ENCODE results near the gene CEACAM7.

CEACAM7 gene

GRCh38 chr19:41638641-41639081 is 49.4 kb downstream of the CEACAM7 start:
- H3K27ac ChIP-seq (ENCODE audit: low read depth, low read length), result no peak overlapping the region
- H3K9me3 ChIP-seq (ENCODE audit: insufficient read depth, low read depth, low read length), result peaks cover 17% of the 10 kb centered on the region
- no peak overlapping the region for H3K4me3 ChIP-seq (ENCODE audit: low read depth, low read length)
- H4K8ac ChIP-seq (ENCODE audit: low read depth, low read length), result no peak overlapping the region
- H3K4me2 ChIP-seq (ENCODE audit: low read length), result no peak overlapping the region
- no peaks in the 10 kb centered on the region for H3K4me1 ChIP-seq (ENCODE audit: control insufficient read depth in 1 of 2, insufficient read depth in 2 of 2, low read length in 2 of 2)
- H4K12ac ChIP-seq (ENCODE audit: low read depth, low read length), result no peak overlapping the region
- no peak overlapping the region for H2BK12ac ChIP-seq (ENCODE audit: low read length)
- no peak overlapping the region for H2AK5ac ChIP-seq (ENCODE audit: low read length)
- no peak overlapping the region for H3K9ac ChIP-seq (ENCODE audit: low read length)
- WGBS (ENCODE audit: extremely low coverage, insufficient coverage, insufficient read length), result no CpG with 5 or more reads among the region's 6 CpGs
- no peaks in the 10 kb centered on the region for H3K36me3 ChIP-seq (ENCODE audit: control insufficient read depth in 1 of 2, insufficient read depth in 2 of 2, low read length in 2 of 2)
- no peak overlapping the region for H3K14ac ChIP-seq (ENCODE audit: low read length)
- no peak overlapping the region for H4K91ac ChIP-seq (ENCODE audit: low read depth, low read length)
- no peak overlapping the region for H2BK120ac ChIP-seq (ENCODE audit: insufficient read depth, low read length, poor library complexity)
- H3K18ac ChIP-seq (ENCODE audit: low read length), result no peak overlapping the region
- no peak overlapping the region for H3K4ac ChIP-seq (ENCODE audit: low read depth, low read length)
- H3K79me2 ChIP-seq (ENCODE audit: control insufficient read depth, insufficient read depth, low read length, poor library complexity), result no peaks in the 10 kb centered on the region
- H3K27me3 ChIP-seq (ENCODE audit: insufficient read depth, low read length), result no peaks in the 10 kb centered on the region
- no peak overlapping the region for H3K23ac ChIP-seq (ENCODE audit: low read length)
- H3K79me1 ChIP-seq (ENCODE audit: low read length), result no peaks in the 10 kb centered on the region
- H2BK5ac ChIP-seq (ENCODE audit: low read depth, low read length, poor library complexity), result no peak overlapping the region
- no peak for DNase-seq
- H2AFZ ChIP-seq (ENCODE audit: insufficient read depth, low read length, poor library complexity), result no peak overlapping the region

GRCh38 chr19:41637484-41637883 is 50.6 kb downstream of the CEACAM7 start:
- Histone ChIP-seq H2BK12ac (ENCODE audit: low read length) (no peak overlapping the region), H3K4me3 (ENCODE audit: low read depth, low read length) (no peak overlapping the region), H3K36me3 (ENCODE audit: control insufficient read depth in 1 of 2, insufficient read depth in 2 of 2, low read length in 2 of 2) (no peaks in the 10 kb centered on the region), H3K27ac (ENCODE audit: low read depth, low read length) (no peak overlapping the region), H3K79me2 (ENCODE audit: control insufficient read depth, insufficient read depth, low read length, poor library complexity) (no peaks in the 10 kb centered on the region), H4K91ac (ENCODE audit: low read depth, low read length) (no peak overlapping the region), H2AK5ac (ENCODE audit: low read length) (no peak overlapping the region), H4K8ac (ENCODE audit: low read depth, low read length) (no peak overlapping the region), H3K18ac (ENCODE audit: low read length) (no peak overlapping the region), H2BK120ac (ENCODE audit: insufficient read depth, low read length, poor library complexity) (no peak overlapping the region), H3K9me3 (ENCODE audit: insufficient read depth, low read depth, low read length) (peaks cover 20% of the 10 kb centered on the region), H3K23ac (ENCODE audit: low read length) (no peak overlapping the region), H4K12ac (ENCODE audit: low read depth, low read length) (no peak overlapping the region), H2BK5ac (ENCODE audit: low read depth, low read length, poor library complexity) (no peak overlapping the region), H3K79me1 (ENCODE audit: low read length) (no peaks in the 10 kb centered on the region), H3K27me3 (ENCODE audit: insufficient read depth, low read length) (no peaks in the 10 kb centered on the region), H3K4ac (ENCODE audit: low read depth, low read length) (no peak overlapping the region), H3K9ac (ENCODE audit: low read length) (no peak overlapping the region), H3K14ac (ENCODE audit: low read length) (no peak overlapping the region), H3K4me1 (ENCODE audit: control insufficient read depth in 1 of 2, insufficient read depth in 2 of 2, low read length in 2 of 2) (no peaks in the 10 kb centered on the region), H3K4me2 (ENCODE audit: low read length) (no peak overlapping the region), H2AFZ (ENCODE audit: insufficient read depth, low read length, poor library complexity) (no peak overlapping the region)
- DNase-seq, result no peak
- no CpG with 5 or more reads among the region's 2 CpGs for WGBS (ENCODE audit: extremely low coverage, insufficient coverage, insufficient read length)

GRCh38 chr19:41627966-41628675 is 59.9 kb downstream of the CEACAM7 start:
- Histone ChIP-seq H3K4me1 (ENCODE audit: control insufficient read depth in 1 of 2, insufficient read depth in 2 of 2, low read length in 2 of 2) (no peaks in the 10 kb centered on the region), H3K18ac (ENCODE audit: low read length) (no peak overlapping the region), H2AK5ac (ENCODE audit: low read length) (no peak overlapping the region), H3K79me2 (ENCODE audit: control insufficient read depth, insufficient read depth, low read length, poor library complexity) (no peaks in the 10 kb centered on the region), H3K4ac (ENCODE audit: low read depth, low read length) (no peak overlapping the region), H3K9me3 (ENCODE audit: insufficient read depth, low read depth, low read length) (peaks cover 46% of the 10 kb centered on the region), H3K36me3 (ENCODE audit: control insufficient read depth in 1 of 2, insufficient read depth in 2 of 2, low read length in 2 of 2) (no peaks in the 10 kb centered on the region), H3K79me1 (ENCODE audit: low read length) (no peaks in the 10 kb centered on the region), H2AFZ (ENCODE audit: insufficient read depth, low read length, poor library complexity) (no peak overlapping the region), H3K9ac (ENCODE audit: low read length) (no peak overlapping the region), H3K27me3 (ENCODE audit: insufficient read depth, low read length) (no peaks in the 10 kb centered on the region), H4K8ac (ENCODE audit: low read depth, low read length) (no peak overlapping the region), H4K91ac (ENCODE audit: low read depth, low read length) (no peak overlapping the region), H2BK12ac (ENCODE audit: low read length) (no peak overlapping the region), H3K14ac (ENCODE audit: low read length) (no peak overlapping the region), H3K23ac (ENCODE audit: low read length) (no peak overlapping the region), H2BK120ac (ENCODE audit: insufficient read depth, low read length, poor library complexity) (no peak overlapping the region), H4K12ac (ENCODE audit: low read depth, low read length) (no peak overlapping the region), H3K4me3 (ENCODE audit: low read depth, low read length) (no peak overlapping the region), H3K27ac (ENCODE audit: low read depth, low read length) (no peak overlapping the region), H2BK5ac (ENCODE audit: low read depth, low read length, poor library complexity) (no peak overlapping the region), H3K4me2 (ENCODE audit: low read length) (no peak overlapping the region)
- WGBS (ENCODE audit: extremely low coverage, insufficient coverage, insufficient read length), result no CpG with 5 or more reads among the region's 8 CpGs
- no peak for DNase-seq

- Histone ChIP-seq H2BK12ac (ENCODE audit: low read length) (no peak within 1 kb of the TSS), H3K4me3 (ENCODE audit: low read depth, low read length) (no peak within 1 kb of the TSS), H3K9ac (ENCODE audit: low read length) (no peak within 1 kb of the TSS), H2BK120ac (ENCODE audit: insufficient read depth, low read length, poor library complexity) (no peak within 1 kb of the TSS), H3K36me3 (ENCODE audit: control insufficient read depth in 1 of 2, insufficient read depth in 2 of 2, low read length in 2 of 2) (no peaks in the 10 kb centered on the region), H2AK5ac (ENCODE audit: low read length) (no peak within 1 kb of the TSS), H2AFZ (ENCODE audit: insufficient read depth, low read length, poor library complexity) (no peak within 1 kb of the TSS), H3K4me2 (ENCODE audit: low read length) (no peak within 1 kb of the TSS), H3K18ac (ENCODE audit: low read length) (no peak within 1 kb of the TSS), H3K27ac (ENCODE audit: low read depth, low read length) (no peak within 1 kb of the TSS), H3K79me1 (ENCODE audit: low read length) (no peaks in the 10 kb centered on the region), H4K12ac (ENCODE audit: low read depth, low read length) (no peak within 1 kb of the TSS), H3K9me3 (ENCODE audit: insufficient read depth, low read depth, low read length) (peaks cover 49% of the 10 kb centered on the region), H3K14ac (ENCODE audit: low read length) (no peak within 1 kb of the TSS), H4K8ac (ENCODE audit: low read depth, low read length) (no peak within 1 kb of the TSS), H3K79me2 (ENCODE audit: control insufficient read depth, insufficient read depth, low read length, poor library complexity) (no peaks in the 10 kb centered on the region), H3K4ac (ENCODE audit: low read depth, low read length) (no peak within 1 kb of the TSS), H3K23ac (ENCODE audit: low read length) (no peak within 1 kb of the TSS), H3K4me1 (ENCODE audit: control insufficient read depth in 1 of 2, insufficient read depth in 2 of 2, low read length in 2 of 2) (no peaks in the 10 kb centered on the region), H4K91ac (ENCODE audit: low read depth, low read length) (no peak within 1 kb of the TSS), H2BK5ac (ENCODE audit: low read depth, low read length, poor library complexity) (no peak within 1 kb of the TSS), H3K27me3 (ENCODE audit: insufficient read depth, low read length) (no peaks in the 10 kb centered on the region)
- no peak for DNase-seq
- WGBS (ENCODE audit: extremely low coverage, insufficient coverage, insufficient read length), result no CpG with 5 or more reads among the region's 7 CpGs
These were observed 61.2 kb downstream of the CEACAM7 start, which contains the start of gene CEACAM4 for GRCh38 chr19:41626877-41627276. Gene CEACAM4, minus strand, starts transcription at chr19:41627074. Its CDS starts 111 bp downstream, at chr19:41626963.
